GM12874 (cell line): Measurements from ENCODE around the gene ERN1.

Experiments used
- CTCF ChIP-seq: IDR thresholded peaks from 2 replicates; pipeline ENCODE4 v1.5.1; 2011; ENCODE audit warnings: low read depth, mild to moderate bottlenecking, control low read depth, low read length, moderate library complexity; ENCODE audit not compliant: insufficient read depth

The ERN1 gene

GRCh38 chr17:63991611-63992010, 138.3 kb downstream of the ERN1 start:
- no peak for TF ChIP-seq CTCF

DNA sequence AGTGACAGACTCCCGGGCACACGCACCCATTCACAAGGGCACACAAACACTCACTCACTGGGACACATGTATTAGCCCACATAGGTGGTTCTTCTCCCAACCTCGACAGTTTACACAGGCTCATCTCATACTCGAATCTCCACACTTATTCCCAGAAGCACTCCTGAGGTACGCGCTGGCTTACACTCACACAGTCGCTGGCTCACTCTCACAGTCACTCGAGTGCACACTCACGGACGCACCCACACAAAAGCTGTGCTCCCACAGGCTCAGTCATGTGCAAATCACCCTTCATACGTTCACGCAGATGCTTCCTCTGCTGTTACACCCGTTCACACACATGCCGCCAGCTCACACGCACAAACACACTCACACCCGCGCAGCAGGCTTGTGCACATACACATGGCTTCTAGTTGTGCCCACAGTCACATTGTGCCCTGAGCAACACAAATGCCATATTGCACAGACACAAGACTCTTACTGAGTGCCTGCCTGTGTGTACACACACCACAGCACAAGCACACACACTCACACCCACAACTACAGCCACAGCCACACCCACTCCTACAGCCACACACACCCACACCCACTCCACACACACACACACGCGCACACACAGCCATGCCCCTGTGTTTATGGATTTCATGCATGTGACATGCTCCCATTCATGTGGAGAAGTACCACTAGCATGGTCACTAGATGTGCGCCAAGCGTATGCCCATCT, 140.2 kb downstream of the ERN1 start:
- no peak for TF ChIP-seq CTCF
